ENCODE measurements around the gene PAPPA2. TPM values are rescaled to one million over a fixed set of nuclear protein-coding genes. Genes with fewer than 3 reads are reported as not detected.

PAPPA2 gene
- total RNA-seq, 1 experiment from 2014 or later = not detected

GRCh38 chr1:176499671-176500070 lies 36.7 kb downstream of the PAPPA2 start:
- BruUV-seq (replicated peaks) = no TSS peak
- H3K9me2 ChIP-seq (ENCODE audit: insufficient read depth) = no peaks in the 10 kb centered on the region
- ChIA-PET POLR2A (ENCODE audit: unreplicated experiment) (no interaction called here), CTCF (no interaction called here)
- H2AFZ ChIP-seq = no peak overlapping the region
- H3K27ac ChIP-seq = no peak overlapping the region
- TF ChIP-seq EZH2 (IDR thresholded peaks at IDR 0.05; ENCODE audit: low read depth) = no peak
- no peak for TF ChIP-seq CTCF (conservative IDR thresholded peaks at IDR 0.05)
- no peaks in the 10 kb centered on the region for H3K4me1 ChIP-seq (replicated peaks; ENCODE audit: insufficient read depth)
- no peaks in the 10 kb centered on the region for H3K27me3 ChIP-seq (ENCODE audit: insufficient read depth, low read depth)
- no peak overlapping the region for H3K4me3 ChIP-seq
- no peak overlapping the region for H3K4me2 ChIP-seq
- no peak for DNase-seq
- intact Hi-C loops (cut with micrococcal nuclease; ENCODE audit: unreplicated experiment) = no loop called here
- H3K36me3 ChIP-seq (ENCODE audit: low read depth) = no peaks in the 10 kb centered on the region
- H4K20me1 ChIP-seq (ENCODE audit: insufficient read depth) = no peaks in the 10 kb centered on the region
- H3K9me3 ChIP-seq (ENCODE audit: insufficient read depth, low read depth) = no peaks in the 10 kb centered on the region
- no peaks in the 10 kb centered on the region for H3F3A ChIP-seq (ENCODE audit: insufficient read depth, low read depth)
- H3K79me2 ChIP-seq (ENCODE audit: low read depth) = no peaks in the 10 kb centered on the region

- Histone ChIP-seq H4K20me1 (ENCODE audit: insufficient read depth) (no peaks in the 10 kb centered on the region), H3K9me3 (ENCODE audit: insufficient read depth, low read depth) (no peaks in the 10 kb centered on the region), H3K9me2 (ENCODE audit: insufficient read depth) (no peaks in the 10 kb centered on the region), H3K4me3 (no peak overlapping the region), H3K27me3 (ENCODE audit: insufficient read depth, low read depth) (no peaks in the 10 kb centered on the region), H3K27ac (no peak overlapping the region), H3K79me2 (ENCODE audit: low read depth) (no peaks in the 10 kb centered on the region), H3F3A (ENCODE audit: insufficient read depth, low read depth) (no peaks in the 10 kb centered on the region), H3K36me3 (ENCODE audit: low read depth) (no peaks in the 10 kb centered on the region), H3K4me1 (replicated peaks; ENCODE audit: insufficient read depth) (no peaks in the 10 kb centered on the region), H2AFZ (no peak overlapping the region), H3K4me2 (no peak overlapping the region)
- ChIA-PET CTCF (no interaction called here), POLR2A (ENCODE audit: unreplicated experiment) (no interaction called here)
- intact Hi-C loops (cut with micrococcal nuclease; ENCODE audit: unreplicated experiment) = no loop called here
- no peak for DNase-seq
- no TSS peak for BruUV-seq (replicated peaks)
- TF ChIP-seq EZH2 (IDR thresholded peaks at IDR 0.05; ENCODE audit: low read depth) (no peak), CTCF (conservative IDR thresholded peaks at IDR 0.05) (no peak)
These were observed 38.6 kb downstream of the PAPPA2 start for GRCh38 chr1:176501599-176501998.

GRCh38 chr1:176504848-176505553 lies 42.0 kb downstream of the PAPPA2 start:
- no peak for TF ChIP-seq EZH2 (IDR thresholded peaks at IDR 0.05; ENCODE audit: low read depth)
- TF ChIP-seq CTCF (conservative IDR thresholded peaks at IDR 0.05) = no peak
- Histone ChIP-seq H3K27me3 (ENCODE audit: insufficient read depth, low read depth) (no peaks in the 10 kb centered on the region), H3K27ac (no peak overlapping the region), H3F3A (ENCODE audit: insufficient read depth, low read depth) (no peaks in the 10 kb centered on the region), H3K36me3 (ENCODE audit: low read depth) (no peaks in the 10 kb centered on the region), H3K79me2 (ENCODE audit: low read depth) (no peaks in the 10 kb centered on the region), H2AFZ (no peak overlapping the region), H3K4me2 (no peak overlapping the region), H3K4me1 (replicated peaks; ENCODE audit: insufficient read depth) (no peaks in the 10 kb centered on the region), H3K4me3 (no peak overlapping the region), H3K9me3 (ENCODE audit: insufficient read depth, low read depth) (no peaks in the 10 kb centered on the region; the same call in 1 of the 2 replicates), H3K9me2 (ENCODE audit: insufficient read depth) (no peaks in the 10 kb centered on the region), H4K20me1 (ENCODE audit: insufficient read depth) (no peaks in the 10 kb centered on the region)
- DNase-seq = no peak
- intact Hi-C loops (cut with micrococcal nuclease; ENCODE audit: unreplicated experiment) = no loop called here
- ChIA-PET POLR2A (ENCODE audit: unreplicated experiment) (no interaction called here), CTCF (no interaction called here)
- BruUV-seq (replicated peaks) = no TSS peak

Data from PC-9 (cell line).